SK-N-SH (cell line): ENCODE measurements around the gene KCNQ4. TPM values are rescaled to one million over a fixed set of nuclear protein-coding genes. Genes with fewer than 3 reads are reported as not detected.

Source experiments
- CTCF ChIA-PET: fragments of 300-600, 350-600 bp; formaldehyde crosslinking; extraction: SDS; loops from one replicate; lab custom pipeline; 2021; lab: Yijun Ruan, JAX
- POLR2A ChIA-PET: fragments of 350-600 bp; sonication (Branson Sonifier 250); formaldehyde crosslinking; extraction: SDS; loops from one replicate; lab custom pipeline; 2020; ENCODE audit warnings: antibody characterized with exemption, inconsistent platforms; lab: Yijun Ruan, JAX
- DNase-seq: peaks from one replicate; pipeline ENCODE4 v3.0.0; 2012
- H2AFZ ChIP-seq: fragments of 200-600 bp; sonication (generic); 2 replicates; pipeline ENCODE4 v1.8.1; 2016; ENCODE audit warnings: antibody characterized with exemption, mild to moderate bottlenecking, low read depth
- H3F3A ChIP-seq: fragments of 200-600 bp; sonication (generic); replicated peaks from 2 replicates; pipeline ENCODE3; 2016; ENCODE audit warnings: antibody characterized with exemption, mild to moderate bottlenecking; ENCODE audit not compliant: insufficient read depth
- H3K27ac ChIP-seq, 2 experiments: fragments of 200-500 bp in 1 of 2; fragments of 200-600 bp in 1 of 2; sonication (Bioruptor generic) in 1 of 2; sonication (generic), shearing (Covaris generic) in 1 of 2; 2 replicates each; pipeline versions ENCODE4 v1.5.1 to v1.6.1; 2014 to 2016; ENCODE audit warnings: low read depth in 2 of 2, inconsistent platforms in 1 of 2, low read length in 1 of 2, mild to moderate bottlenecking in 1 of 2, mixed read lengths in 1 of 2
- H3K27me3 ChIP-seq: fragments of 200-600 bp; sonication (generic), shearing (Covaris generic); 2 replicates; pipeline ENCODE4 v1.6.1; 2016; ENCODE audit warnings: mixed run types; ENCODE audit not compliant: insufficient read depth
- H3K36me3 ChIP-seq, 2 experiments: fragments of 200-500 bp in 1 of 2; fragments of 200-600 bp in 1 of 2; sonication (Bioruptor generic) in 1 of 2; sonication (generic) in 1 of 2; replicated peaks in 1 of 2; 2 replicates each; pipeline versions ENCODE3 to v1.5.1; 2014 to 2016; ENCODE audit warnings: low read length in 1 of 2, mild to moderate bottlenecking in 1 of 2; ENCODE audit not compliant: insufficient read depth in 2 of 2, control insufficient read depth in 1 of 2
- H3K4me1 ChIP-seq, 2 experiments: fragments of 200-500 bp in 1 of 2; fragments of 200-600 bp in 1 of 2; sonication (Bioruptor generic) in 1 of 2; sonication (generic), shearing (Covaris generic) in 1 of 2; 2 replicates each; pipeline versions ENCODE4 v1.5.1 to v1.6.1; 2014 to 2016; ENCODE audit warnings: low read depth in 1 of 2, low read length in 1 of 2, mixed run types in 1 of 2; ENCODE audit not compliant: insufficient read depth in 2 of 2, control insufficient read depth in 1 of 2
- H3K4me2 ChIP-seq: fragments of 200-600 bp; sonication (generic), shearing (Covaris generic); 2 replicates; pipeline ENCODE4 v1.6.1; 2017; ENCODE audit warnings: mixed run types
- H3K4me3 ChIP-seq, 2 experiments: fragments of 200-500 bp in 1 of 2; fragments of 200-600 bp in 1 of 2; sonication (Bioruptor generic) in 1 of 2; sonication (generic), shearing (Covaris generic) in 1 of 2; 2 replicates each; pipeline versions ENCODE4 v1.5.1 to v1.8.1; 2014 to 2016; ENCODE audit warnings: low read depth in 2 of 2, inconsistent platforms in 1 of 2, low read length in 1 of 2, mild to moderate bottlenecking in 1 of 2, mixed read lengths in 1 of 2, moderate library complexity in 1 of 2
- H3K79me2 ChIP-seq: fragments of 200-600 bp; sonication (generic); 2 replicates; pipeline ENCODE4 v1.8.1; 2017; ENCODE audit warnings: mild to moderate bottlenecking; ENCODE audit not compliant: insufficient read depth
- H3K9ac ChIP-seq: fragments of 200-600 bp; sonication (generic); 2 replicates; pipeline ENCODE4 v1.6.1; 2017; ENCODE audit warnings: mixed run types
- H3K9me2 ChIP-seq: fragments of 200-600 bp; sonication (generic); 2 replicates; pipeline ENCODE4 v1.6.1; 2017; ENCODE audit warnings: mixed run types
- H3K9me3 ChIP-seq: fragments of 200-600 bp; sonication (generic); 2 replicates; pipeline ENCODE4 v1.6.1; 2017; ENCODE audit warnings: mixed run types, mild to moderate bottlenecking, moderate library complexity
- H4K20me1 ChIP-seq: fragments of 200-600 bp; sonication (generic); 2 replicates; pipeline ENCODE4 v1.6.1; 2017; ENCODE audit warnings: mild to moderate bottlenecking, mixed run types; ENCODE audit not compliant: insufficient read depth
- EZH2phosphoT487 ChIP-seq: fragments of 200-600 bp; sonication (generic); IDR thresholded peaks from 2 replicates; pipeline ENCODE4 v1.6.1; 2017; ENCODE audit warnings: low read depth, mixed run types, mild to moderate bottlenecking, antibody characterized with exemption, moderate library complexity, borderline replicate concordance
- FOSL2 ChIP-seq: IDR thresholded peaks from 2 replicates; pipeline ENCODE4 v1.4.0; 2012; ENCODE audit warnings: low read depth, mild to moderate bottlenecking, moderate library complexity, borderline replicate concordance
- GABPA ChIP-seq: IDR thresholded peaks from 2 replicates; pipeline ENCODE4 v1.4.0; 2012; ENCODE audit warnings: low read depth, mild to moderate bottlenecking
- GATA2 ChIP-seq: sonication (generic); formaldehyde crosslinking; IDR thresholded peaks from 2 replicates; pipeline ENCODE4 v1.5.0; 2020; ENCODE audit warnings: mild to moderate bottlenecking, missing genetic modification reagents
- JUND ChIP-seq: IDR thresholded peaks from 2 replicates; pipeline ENCODE4 v1.4.0; 2012
- MEF2A ChIP-seq: IDR thresholded peaks from 2 replicates; pipeline ENCODE4 v1.4.0; 2012; ENCODE audit warnings: low read depth, borderline replicate concordance
- NFIC ChIP-seq: IDR thresholded peaks from 2 replicates; pipeline ENCODE4 v1.4.0; 2012; ENCODE audit warnings: borderline replicate concordance
- NRF1 ChIP-seq: IDR thresholded peaks from 2 replicates; pipeline ENCODE4 v1.6.1; 2012; ENCODE audit warnings: low read depth, mild to moderate bottlenecking, low read length
- RAD21 ChIP-seq: IDR thresholded peaks from 2 replicates; pipeline ENCODE4 v1.6.1; 2012; ENCODE audit warnings: mild to moderate bottlenecking, low read length
- RCOR1 ChIP-seq: fragments of 150-350 bp; IDR thresholded peaks from 2 replicates; pipeline ENCODE4 v1.6.1; 2017; ENCODE audit warnings: antibody characterized with exemption, low read length
- RXRA ChIP-seq: IDR thresholded peaks from 2 replicates; pipeline ENCODE4 v1.4.0; 2012; ENCODE audit warnings: low read depth, mild to moderate bottlenecking, borderline replicate concordance
- SMC3 ChIP-seq: IDR thresholded peaks from 2 replicates; pipeline ENCODE4 v1.6.1; 2012; ENCODE audit warnings: low read depth, low read length, improper control_type of control experiment
- TAF1 ChIP-seq: IDR thresholded peaks from 2 replicates; pipeline ENCODE4 v1.6.1; 2012; ENCODE audit warnings: low read depth, mild to moderate bottlenecking, low read length, moderate library complexity, borderline replicate concordance
- TCF12 ChIP-seq: IDR thresholded peaks from 2 replicates; pipeline ENCODE4 v1.4.0; 2012
- WGBS: methylation state at CpG from one replicate; pipeline ENCODE4 v1.1.6; 2017; ENCODE audit warnings: low lambda C conversion rate; 5-methylcytosine and 5-hydroxymethylcytosine counted together
- polyA plus RNA-seq, 3 experiments: library from polyadenylated mRNA; depleted of rRNA; stranded (reverse); fragments of >200 nt; gene quantifications; 2 replicates each; pipeline ENCODE4 v1.2.3, GENCODE V29; 2012
- TF ChIP-seq, protein P1 (sequence below): IDR thresholded peaks from 2 replicates; pipeline ENCODE4 v1.6.1; 2012; ENCODE audit warnings: mild to moderate bottlenecking, low read depth, low read length, moderate library complexity
- TF ChIP-seq, protein P2 (sequence below): fragments of 150-350 bp; IDR thresholded peaks from 2 replicates; pipeline ENCODE4 v1.6.1; 2017; ENCODE audit warnings: antibody characterized with exemption, low read length, low read depth, borderline replicate concordance
- TF ChIP-seq, protein P3 (sequence below): fragments of 150-350 bp; IDR thresholded peaks from 2 replicates; pipeline ENCODE4 v1.6.1; 2016; ENCODE audit warnings: mild to moderate bottlenecking, low read depth, low read length
- TF ChIP-seq, protein P4 (sequence below): IDR thresholded peaks from 2 replicates; pipeline ENCODE4 v1.4.0; 2012; ENCODE audit warnings: low read depth

KCNQ4 gene
- polyA plus RNA-seq, 1 of the 3 experiments (the other 2 are of a cell fraction): 0.15 TPM

DNA sequence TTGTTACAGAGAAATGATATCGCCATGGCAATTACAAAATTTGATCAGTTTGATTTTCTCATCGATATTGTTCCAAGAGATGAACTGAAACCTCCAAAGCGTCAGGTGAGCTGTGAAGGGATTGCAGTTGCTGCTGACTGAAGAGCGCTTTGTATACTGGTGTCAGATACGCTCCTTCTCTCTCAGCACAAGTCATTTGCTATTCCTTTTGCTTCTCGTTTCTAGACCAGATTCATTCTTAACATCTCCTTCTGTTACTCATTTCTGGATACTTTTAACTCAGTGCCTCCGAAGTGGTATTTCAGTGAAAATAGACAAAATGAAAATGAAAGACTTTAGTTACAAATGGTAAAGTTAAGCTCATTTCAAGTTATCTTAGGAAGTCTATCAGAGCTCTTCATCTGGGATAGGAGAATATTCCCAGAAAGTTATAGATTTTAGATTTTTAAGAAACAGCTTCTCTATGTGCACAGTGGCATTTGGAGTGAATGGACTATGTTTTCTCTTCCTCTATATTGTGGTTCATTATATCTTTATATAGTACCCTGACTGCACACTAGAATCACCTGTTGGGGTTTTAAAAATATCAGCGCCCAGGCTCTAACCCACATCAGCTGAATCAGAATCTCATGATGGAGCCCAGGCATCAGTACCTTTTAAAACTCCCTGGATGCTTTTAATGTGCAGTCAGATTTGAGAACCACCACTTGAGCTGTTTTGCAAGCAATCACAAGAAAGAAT lies 30.3 kb upstream of the KCNQ4 start:
- H3K4me1 ChIP-seq: no peaks in the 10 kb centered on the region
- no peak overlapping the region for H2AFZ ChIP-seq
- H3F3A ChIP-seq: no peaks in the 10 kb centered on the region
- ChIA-PET POLR2A (interaction anchor here (0.6 kb wide), 1 partner anchor 97 kb away, joined by 3 read pairs; no protein-coding TSS in a partner anchor), CTCF (interaction anchor here (0.7 to 3.8 kb wide), 4 partner anchors 17 to 97 kb away, joined by 3 to 19 read pairs (median 6); no protein-coding TSS in a partner anchor)
- no peak overlapping the region for H3K27ac ChIP-seq
- no peak overlapping the region for H3K9ac ChIP-seq
- no peaks in the 10 kb centered on the region for H3K27me3 ChIP-seq
- no peak overlapping the region for H3K4me3 ChIP-seq
- H3K9me3 ChIP-seq: no peaks in the 10 kb centered on the region
- WGBS: 95% methylated on average over 8 of the region's 8 CpGs
- TF ChIP-seq MEF2A (no peak), GATA2 (CRISPR knock-in tag) (no peak), FOSL2 (no peak), SMC3 (no peak), JUND (no peak), NRF1 (no peak), TCF12 (no peak), GABPA (no peak), TAF1 (no peak), RAD21 (no peak), EZH2phosphoT487 (no peak), RCOR1 (no peak), NFIC (no peak), RXRA (no peak)
- TF ChIP-seq, protein P1, sequence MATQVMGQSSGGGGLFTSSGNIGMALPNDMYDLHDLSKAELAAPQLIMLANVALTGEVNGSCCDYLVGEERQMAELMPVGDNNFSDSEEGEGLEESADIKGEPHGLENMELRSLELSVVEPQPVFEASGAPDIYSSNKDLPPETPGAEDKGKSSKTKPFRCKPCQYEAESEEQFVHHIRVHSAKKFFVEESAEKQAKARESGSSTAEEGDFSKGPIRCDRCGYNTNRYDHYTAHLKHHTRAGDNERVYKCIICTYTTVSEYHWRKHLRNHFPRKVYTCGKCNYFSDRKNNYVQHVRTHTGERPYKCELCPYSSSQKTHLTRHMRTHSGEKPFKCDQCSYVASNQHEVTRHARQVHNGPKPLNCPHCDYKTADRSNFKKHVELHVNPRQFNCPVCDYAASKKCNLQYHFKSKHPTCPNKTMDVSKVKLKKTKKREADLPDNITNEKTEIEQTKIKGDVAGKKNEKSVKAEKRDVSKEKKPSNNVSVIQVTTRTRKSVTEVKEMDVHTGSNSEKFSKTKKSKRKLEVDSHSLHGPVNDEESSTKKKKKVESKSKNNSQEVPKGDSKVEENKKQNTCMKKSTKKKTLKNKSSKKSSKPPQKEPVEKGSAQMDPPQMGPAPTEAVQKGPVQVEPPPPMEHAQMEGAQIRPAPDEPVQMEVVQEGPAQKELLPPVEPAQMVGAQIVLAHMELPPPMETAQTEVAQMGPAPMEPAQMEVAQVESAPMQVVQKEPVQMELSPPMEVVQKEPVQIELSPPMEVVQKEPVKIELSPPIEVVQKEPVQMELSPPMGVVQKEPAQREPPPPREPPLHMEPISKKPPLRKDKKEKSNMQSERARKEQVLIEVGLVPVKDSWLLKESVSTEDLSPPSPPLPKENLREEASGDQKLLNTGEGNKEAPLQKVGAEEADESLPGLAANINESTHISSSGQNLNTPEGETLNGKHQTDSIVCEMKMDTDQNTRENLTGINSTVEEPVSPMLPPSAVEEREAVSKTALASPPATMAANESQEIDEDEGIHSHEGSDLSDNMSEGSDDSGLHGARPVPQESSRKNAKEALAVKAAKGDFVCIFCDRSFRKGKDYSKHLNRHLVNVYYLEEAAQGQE: no peak
- TF ChIP-seq, protein P2, sequence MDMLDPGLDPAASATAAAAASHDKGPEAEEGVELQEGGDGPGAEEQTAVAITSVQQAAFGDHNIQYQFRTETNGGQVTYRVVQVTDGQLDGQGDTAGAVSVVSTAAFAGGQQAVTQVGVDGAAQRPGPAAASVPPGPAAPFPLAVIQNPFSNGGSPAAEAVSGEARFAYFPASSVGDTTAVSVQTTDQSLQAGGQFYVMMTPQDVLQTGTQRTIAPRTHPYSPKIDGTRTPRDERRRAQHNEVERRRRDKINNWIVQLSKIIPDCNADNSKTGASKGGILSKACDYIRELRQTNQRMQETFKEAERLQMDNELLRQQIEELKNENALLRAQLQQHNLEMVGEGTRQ: no peak
- TF ChIP-seq, protein P3, sequence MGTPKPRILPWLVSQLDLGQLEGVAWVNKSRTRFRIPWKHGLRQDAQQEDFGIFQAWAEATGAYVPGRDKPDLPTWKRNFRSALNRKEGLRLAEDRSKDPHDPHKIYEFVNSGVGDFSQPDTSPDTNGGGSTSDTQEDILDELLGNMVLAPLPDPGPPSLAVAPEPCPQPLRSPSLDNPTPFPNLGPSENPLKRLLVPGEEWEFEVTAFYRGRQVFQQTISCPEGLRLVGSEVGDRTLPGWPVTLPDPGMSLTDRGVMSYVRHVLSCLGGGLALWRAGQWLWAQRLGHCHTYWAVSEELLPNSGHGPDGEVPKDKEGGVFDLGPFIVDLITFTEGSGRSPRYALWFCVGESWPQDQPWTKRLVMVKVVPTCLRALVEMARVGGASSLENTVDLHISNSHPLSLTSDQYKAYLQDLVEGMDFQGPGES: no peak
- TF ChIP-seq, protein P4, sequence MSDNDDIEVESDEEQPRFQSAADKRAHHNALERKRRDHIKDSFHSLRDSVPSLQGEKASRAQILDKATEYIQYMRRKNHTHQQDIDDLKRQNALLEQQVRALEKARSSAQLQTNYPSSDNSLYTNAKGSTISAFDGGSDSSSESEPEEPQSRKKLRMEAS: no peak
- TF ChIP-seq, all 33 proteins: peak for 0
- H3K9me2 ChIP-seq: no peaks in the 10 kb centered on the region
- H3K4me2 ChIP-seq: no peak overlapping the region
- no peaks in the 10 kb centered on the region for H4K20me1 ChIP-seq
- peaks cover 61 to 94% of the 10 kb centered on the region in 2 experiments for H3K36me3 ChIP-seq
- H3K79me2 ChIP-seq: no peaks in the 10 kb centered on the region
- no peak for DNase-seq
